ENCODE measurements around the gene ARHGDIA. TPM values are rescaled to one million over a fixed set of nuclear protein-coding genes. Genes with fewer than 3 reads are reported as not detected.

The ARHGDIA gene
- total RNA-seq, 1 donor from 2014 or later: 239 TPM

GRCh38 chr17:81888988-81889595 lies 18.0 kb upstream of the ARHGDIA start:
- no peak for DNase-seq (ENCODE audit: low spot score, unreplicated experiment)
- Mint-ChIP-seq H3K9me3 (ENCODE audit: low read depth) (no peaks in the 10 kb centered on the region), H3K27ac (peak overlapping the region; percentile 33), H3K4me1 (ENCODE audit: low read depth) (peaks cover 5% of the 10 kb centered on the region), H3K4me3 (ENCODE audit: low read depth) (peak overlapping the region; percentile 84), H3K27me3 (no peaks in the 10 kb centered on the region), H3K36me3 (ENCODE audit: insufficient read depth) (peaks cover 17% of the 10 kb centered on the region)
- TF ChIP-seq CTCF (IDR thresholded peaks at IDR 0.05; ENCODE audit: unreplicated experiment): no peak

- peaks cover 17% of the 10 kb centered on the region for H3K36me3 Mint-ChIP-seq (ENCODE audit: insufficient read depth)
- H3K27me3 Mint-ChIP-seq: no peaks in the 10 kb centered on the region
- peak overlapping the region; percentile 62 for H3K4me3 Mint-ChIP-seq (ENCODE audit: low read depth)
- DNase-seq (ENCODE audit: low spot score, unreplicated experiment): no peak
- peaks cover 5% of the 10 kb centered on the region for H3K4me1 Mint-ChIP-seq (ENCODE audit: low read depth)
- no peak for TF ChIP-seq CTCF (IDR thresholded peaks at IDR 0.05; ENCODE audit: unreplicated experiment)
- peak overlapping the region; percentile 52 for H3K27ac Mint-ChIP-seq
- no peaks in the 10 kb centered on the region for H3K9me3 Mint-ChIP-seq (ENCODE audit: low read depth)
Measured at GRCh38 chr17:81888105-81888987, 17.2 kb upstream of the ARHGDIA start.

GRCh38 chr17:81885869-81886548 lies 14.9 kb upstream of the ARHGDIA start:
- no peak for DNase-seq (ENCODE audit: low spot score, unreplicated experiment)
- no peaks in the 10 kb centered on the region for H3K27me3 Mint-ChIP-seq
- H3K4me3 Mint-ChIP-seq (ENCODE audit: low read depth): no peak overlapping the region
- H3K4me1 Mint-ChIP-seq (ENCODE audit: low read depth): peaks cover 5% of the 10 kb centered on the region
- no peaks in the 10 kb centered on the region for H3K9me3 Mint-ChIP-seq (ENCODE audit: low read depth)
- no peak overlapping the region for H3K27ac Mint-ChIP-seq
- H3K36me3 Mint-ChIP-seq (ENCODE audit: insufficient read depth): peaks cover 18% of the 10 kb centered on the region
- no peak for TF ChIP-seq CTCF (IDR thresholded peaks at IDR 0.05; ENCODE audit: unreplicated experiment)

- H3K36me3 Mint-ChIP-seq (ENCODE audit: insufficient read depth): peaks cover 18% of the 10 kb centered on the region
- no peak for DNase-seq (ENCODE audit: low spot score, unreplicated experiment)
- H3K9me3 Mint-ChIP-seq (ENCODE audit: low read depth): no peaks in the 10 kb centered on the region
- H3K27me3 Mint-ChIP-seq: no peaks in the 10 kb centered on the region
- peaks cover 4% of the 10 kb centered on the region for H3K4me1 Mint-ChIP-seq (ENCODE audit: low read depth)
- TF ChIP-seq CTCF (IDR thresholded peaks at IDR 0.05; ENCODE audit: unreplicated experiment): no peak
- no peak overlapping the region for H3K4me3 Mint-ChIP-seq (ENCODE audit: low read depth)
- H3K27ac Mint-ChIP-seq: peak overlapping the region; percentile 45
Measured at GRCh38 chr17:81885454-81885853, 14.3 kb upstream of the ARHGDIA start.

GRCh38 chr17:81884968-81885367 lies 13.8 kb upstream of the ARHGDIA start:
- H3K27me3 Mint-ChIP-seq: no peaks in the 10 kb centered on the region

More at GRCh38 chr17:81884968-81885367, 13.8 kb upstream of the ARHGDIA start:
- H3K9me3 Mint-ChIP-seq (ENCODE audit: low read depth): no peaks in the 10 kb centered on the region
- no peaks in the 10 kb centered on the region for H3K4me1 Mint-ChIP-seq (ENCODE audit: low read depth)
- H3K36me3 Mint-ChIP-seq (ENCODE audit: insufficient read depth): peaks cover 18% of the 10 kb centered on the region
- no peak for TF ChIP-seq CTCF (IDR thresholded peaks at IDR 0.05; ENCODE audit: unreplicated experiment)
- H3K27ac Mint-ChIP-seq: peak overlapping the region; percentile 45
- no peak for DNase-seq (ENCODE audit: low spot score, unreplicated experiment)
- H3K4me3 Mint-ChIP-seq (ENCODE audit: low read depth): no peak overlapping the region

All from progenitor cell of endocrine pancreas (in vitro differentiated cells).